VCaP (cell line): Measurements from ENCODE around the gene PRR9.

ENCODE experiments used
- H3K27ac ChIP-seq: fragments of 450-650 bp; 2 replicates; pipeline ENCODE4 v1.5.1; 2017
- TF ChIP-seq, protein P1 (sequence below): fragments of 450-650 bp; conservative IDR thresholded peaks from 2 replicates; pipeline ENCODE4 v1.5.1; 2017; ENCODE audit warnings: mild to moderate bottlenecking, moderate library complexity

PRR9 gene

DNA sequence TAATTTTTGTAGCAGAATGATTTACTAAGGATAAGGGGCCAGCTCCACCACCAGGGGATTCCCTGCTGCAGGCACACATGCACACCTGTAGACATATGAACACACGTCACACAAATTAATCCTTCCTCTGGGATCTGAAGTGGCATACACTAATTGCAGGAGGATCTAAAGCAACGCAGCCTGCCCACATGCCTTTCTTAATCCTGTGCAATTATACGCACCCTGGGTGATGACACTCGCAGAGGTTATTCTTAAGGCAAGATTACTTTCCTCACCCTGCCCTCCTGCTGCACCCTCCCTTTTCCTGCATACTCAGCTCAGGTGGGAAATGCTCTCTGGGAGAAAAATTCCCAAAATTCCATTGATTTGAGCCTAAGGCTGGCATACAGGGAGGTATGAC is 34.6 kb downstream of the PRR9 start:
- TF ChIP-seq, protein P1, sequence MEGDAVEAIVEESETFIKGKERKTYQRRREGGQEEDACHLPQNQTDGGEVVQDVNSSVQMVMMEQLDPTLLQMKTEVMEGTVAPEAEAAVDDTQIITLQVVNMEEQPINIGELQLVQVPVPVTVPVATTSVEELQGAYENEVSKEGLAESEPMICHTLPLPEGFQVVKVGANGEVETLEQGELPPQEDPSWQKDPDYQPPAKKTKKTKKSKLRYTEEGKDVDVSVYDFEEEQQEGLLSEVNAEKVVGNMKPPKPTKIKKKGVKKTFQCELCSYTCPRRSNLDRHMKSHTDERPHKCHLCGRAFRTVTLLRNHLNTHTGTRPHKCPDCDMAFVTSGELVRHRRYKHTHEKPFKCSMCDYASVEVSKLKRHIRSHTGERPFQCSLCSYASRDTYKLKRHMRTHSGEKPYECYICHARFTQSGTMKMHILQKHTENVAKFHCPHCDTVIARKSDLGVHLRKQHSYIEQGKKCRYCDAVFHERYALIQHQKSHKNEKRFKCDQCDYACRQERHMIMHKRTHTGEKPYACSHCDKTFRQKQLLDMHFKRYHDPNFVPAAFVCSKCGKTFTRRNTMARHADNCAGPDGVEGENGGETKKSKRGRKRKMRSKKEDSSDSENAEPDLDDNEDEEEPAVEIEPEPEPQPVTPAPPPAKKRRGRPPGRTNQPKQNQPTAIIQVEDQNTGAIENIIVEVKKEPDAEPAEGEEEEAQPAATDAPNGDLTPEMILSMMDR, result no peak
- H3K27ac ChIP-seq, result no peak overlapping the region

DNA sequence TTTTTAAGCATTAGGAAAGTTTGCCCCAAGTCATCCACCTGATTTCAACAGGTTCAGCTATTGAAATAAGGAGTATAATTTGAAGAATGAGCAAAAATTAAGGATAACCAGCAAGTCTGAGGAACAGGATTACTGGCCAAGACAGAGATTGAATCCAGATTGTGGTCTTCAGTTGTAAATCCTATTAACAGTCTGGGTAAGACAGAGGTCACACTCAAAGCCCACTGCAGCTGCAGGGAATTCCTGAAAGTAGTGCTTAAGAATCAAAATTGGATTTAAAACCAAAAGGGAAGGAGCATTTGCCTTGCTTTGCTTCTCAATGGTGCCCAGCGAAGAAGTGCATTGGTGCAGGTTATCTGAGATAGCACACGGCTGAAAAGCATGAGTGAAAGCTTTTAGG is 35.7 kb downstream of the PRR9 start:
- TF ChIP-seq, protein P1, result no peak
- H3K27ac ChIP-seq, result no peak overlapping the region

DNA sequence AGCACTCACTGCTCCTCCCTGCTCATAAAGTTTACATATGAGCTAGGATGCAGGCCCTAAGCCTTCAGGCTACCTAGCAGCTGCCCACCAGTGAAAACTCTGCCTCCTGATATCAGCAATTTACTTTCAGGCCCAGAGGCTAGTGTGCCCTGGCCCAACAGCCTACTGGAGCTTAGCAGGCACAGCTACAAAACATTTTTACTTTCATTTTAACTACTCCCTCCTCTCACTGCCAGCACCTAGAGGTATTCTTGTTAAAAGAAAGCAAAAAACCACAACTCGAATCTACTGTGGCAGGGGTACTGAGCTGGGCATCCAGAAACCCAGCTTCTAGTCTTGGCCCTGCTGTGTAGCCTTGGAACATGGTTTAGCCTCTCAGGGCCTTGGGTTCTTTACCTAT is 36.3 kb downstream of the PRR9 start:
- H3K27ac ChIP-seq, result no peak overlapping the region
- TF ChIP-seq, protein P1, result no peak

DNA sequence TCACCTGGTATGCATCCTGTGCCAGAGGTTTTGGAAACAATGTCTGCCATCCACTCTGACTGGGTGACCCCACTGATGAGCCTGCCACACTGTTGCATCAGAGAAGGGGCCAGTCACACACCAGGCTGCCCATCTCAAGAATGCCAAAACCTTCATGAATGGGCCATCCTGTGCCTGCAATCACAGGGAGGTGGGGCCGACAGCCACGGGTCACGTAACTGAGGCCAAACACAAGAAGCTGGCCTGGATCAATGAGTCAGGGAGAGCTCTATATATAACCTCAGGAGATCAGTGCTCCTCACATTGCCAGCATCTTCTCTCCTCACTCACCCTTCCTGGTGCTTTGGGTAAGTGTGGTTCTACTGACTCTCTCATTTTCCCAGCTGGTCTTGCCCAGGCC is 42.0 kb downstream of the PRR9 start, which contains the start of gene LORICRIN:
Gene LORICRIN (plus strand): TSS at position 301 of the 400 bp plus-strand sequence. CDS start 1,263 bp downstream, outside the sequence.
- TF ChIP-seq, protein P1, result no peak
- H3K27ac ChIP-seq, result no peak within 1 kb of the TSS

DNA sequence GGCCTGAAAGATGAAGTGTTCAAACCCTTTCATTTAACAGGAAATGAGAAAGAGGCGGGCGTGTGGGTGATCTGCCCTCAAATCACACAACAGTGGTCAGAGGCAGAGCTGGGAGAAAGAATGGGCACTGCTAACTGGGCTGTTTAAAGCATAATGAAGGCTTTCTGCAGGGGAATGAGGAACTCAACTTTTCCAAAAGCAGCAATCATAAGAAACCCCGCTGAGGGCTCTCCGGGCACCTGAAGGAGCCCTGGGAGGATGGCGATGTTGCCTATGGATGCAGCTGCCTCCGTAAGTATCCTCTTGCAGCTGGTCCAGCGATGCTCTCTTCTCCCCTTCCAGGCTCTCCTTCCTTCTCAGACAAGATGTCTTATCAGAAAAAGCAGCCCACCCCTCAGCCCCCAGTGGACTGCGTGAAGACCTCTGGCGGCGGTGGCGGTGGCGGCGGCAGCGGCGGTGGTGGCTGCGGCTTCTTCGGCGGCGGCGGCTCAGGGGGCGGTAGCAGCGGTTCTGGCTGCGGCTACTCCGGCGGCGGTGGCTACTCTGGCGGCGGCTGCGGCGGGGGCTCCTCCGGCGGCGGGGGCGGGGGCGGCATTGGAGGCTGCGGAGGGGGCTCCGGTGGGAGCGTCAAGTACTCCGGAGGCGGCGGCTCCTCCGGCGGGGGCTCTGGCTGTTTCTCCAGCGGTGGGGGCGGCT is 43.3 kb downstream of the PRR9 start:
- TF ChIP-seq, protein P1, result no peak
- no peak overlapping the region for H3K27ac ChIP-seq

DNA sequence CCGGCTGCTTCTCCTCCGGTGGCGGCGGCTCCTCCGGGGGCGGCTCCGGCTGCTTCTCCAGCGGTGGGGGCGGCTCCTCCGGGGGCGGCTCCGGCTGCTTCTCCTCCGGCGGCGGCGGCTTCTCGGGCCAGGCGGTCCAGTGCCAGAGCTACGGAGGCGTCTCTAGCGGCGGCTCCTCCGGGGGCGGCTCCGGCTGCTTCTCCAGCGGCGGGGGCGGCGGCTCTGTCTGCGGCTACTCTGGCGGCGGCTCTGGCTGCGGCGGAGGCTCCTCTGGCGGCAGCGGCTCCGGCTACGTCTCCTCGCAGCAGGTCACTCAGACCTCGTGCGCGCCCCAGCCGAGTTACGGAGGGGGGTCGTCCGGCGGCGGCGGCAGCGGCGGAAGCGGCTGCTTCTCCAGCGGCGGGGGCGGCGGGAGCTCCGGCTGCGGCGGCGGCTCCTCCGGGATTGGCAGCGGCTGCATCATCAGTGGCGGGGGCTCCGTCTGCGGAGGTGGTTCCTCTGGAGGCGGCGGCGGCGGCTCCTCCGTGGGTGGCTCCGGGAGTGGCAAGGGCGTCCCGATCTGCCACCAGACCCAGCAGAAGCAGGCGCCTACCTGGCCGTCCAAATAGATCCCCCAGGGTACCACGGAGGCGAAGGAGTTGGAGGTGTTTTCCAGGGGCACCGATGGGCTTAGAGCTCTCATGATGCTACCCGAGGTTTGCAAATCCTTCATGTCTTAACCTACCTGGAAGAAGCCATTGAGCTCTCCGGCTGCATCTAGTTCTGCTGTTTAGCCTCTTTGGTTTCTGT is 44.1 kb downstream of the PRR9 start:
- TF ChIP-seq, protein P1, result no peak
- no peak overlapping the region for H3K27ac ChIP-seq

DNA sequence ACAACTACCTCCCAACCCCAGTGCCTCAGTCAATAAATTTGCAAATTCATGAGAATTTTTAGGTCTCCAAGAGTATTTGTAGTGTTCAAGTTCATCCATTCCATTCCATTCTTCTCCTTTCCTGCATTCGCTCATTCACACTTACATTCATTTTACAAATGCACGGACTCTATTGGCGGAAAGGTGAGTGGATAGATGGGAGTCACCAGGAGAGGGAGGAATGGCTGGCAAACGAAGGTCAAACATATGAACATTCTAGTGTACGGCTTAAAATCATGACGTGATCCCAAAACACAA is 44.6 kb downstream of the PRR9 start:
- TF ChIP-seq, protein P1, result no peak
- H3K27ac ChIP-seq, result no peak overlapping the region
